Measurements from ENCODE around the gene RAG1. TPM values are rescaled to one million over a fixed set of nuclear protein-coding genes. Genes with fewer than 3 reads are reported as not detected.

Gene RAG1
- polyA plus RNA-seq, 3 donors, result 0.69 TPM; not detected in 2

DNA sequence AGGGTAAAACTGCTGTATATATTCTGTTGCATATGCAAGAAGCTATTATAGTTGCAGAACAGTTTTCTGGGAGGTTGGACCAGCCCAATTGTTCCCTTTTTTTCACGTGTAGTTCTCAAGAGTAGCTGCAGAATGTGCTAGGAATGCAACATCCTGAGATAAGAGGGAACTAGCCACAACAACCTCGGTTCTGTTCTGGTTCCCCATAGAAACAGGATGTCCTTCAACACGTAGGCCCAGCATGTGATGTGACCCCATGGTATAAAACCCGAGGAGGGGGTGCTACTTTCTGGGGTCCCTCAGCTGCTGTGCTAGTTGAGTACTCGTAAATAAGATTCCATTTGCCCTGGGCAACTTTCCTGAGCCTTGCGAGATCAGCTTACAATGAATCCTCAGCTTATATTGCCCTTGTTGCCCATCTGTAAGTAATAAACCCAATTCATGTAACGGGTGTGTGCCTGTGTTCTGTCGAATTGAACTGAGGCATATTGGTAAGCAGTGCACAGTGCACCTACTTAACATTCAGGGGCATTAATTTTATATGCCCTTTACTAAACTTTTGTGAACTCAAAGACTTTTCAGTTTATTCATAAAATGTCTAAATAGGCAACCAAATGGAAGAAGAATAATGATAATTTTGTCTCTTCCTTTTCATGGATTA lies 34.7 kb upstream of the RAG1 start:
- Histone ChIP-seq H3K27me3 (ENCODE audit: control insufficient read depth in 2 of 2, insufficient read depth in 2 of 2, low read length in 2 of 2) (no peaks in the 10 kb centered on the region), H4K20me1 (ENCODE audit: insufficient read depth, low read length) (no peaks in the 10 kb centered on the region), H3K9ac (ENCODE audit: insufficient read depth, low read length, poor library complexity, severe bottlenecking) (no peak overlapping the region), H3K79me2 (ENCODE audit: insufficient read depth, low read length) (no peaks in the 10 kb centered on the region), H3K4me1 (ENCODE audit: control insufficient read depth in 1 of 2, insufficient read depth in 2 of 2, low read length in 2 of 2) (peaks cover 5 to 6% of the 10 kb centered on the region in 2 donors), H3K4me2 (replicated peaks; ENCODE audit: extremely low read depth, low read length, poor library complexity, severe bottlenecking) (no peak overlapping the region), H3K9me3 (replicated peaks in 1 of 2; ENCODE audit: control insufficient read depth in 1 of 2, insufficient read depth in 1 of 2, low read length in 2 of 2) (no peaks in the 10 kb centered on the region), H3K4me3 (replicated peaks in 1 of 3; ENCODE audit: low read depth in 2 of 3, low read length in 3 of 3) (no peak overlapping the region), H2AFZ (ENCODE audit: insufficient read depth, low read depth, low read length, poor library complexity, severe bottlenecking) (no peak overlapping the region), H3K27ac (ENCODE audit: low read depth in 1 of 2, low read length in 2 of 2) (no peak overlapping the region), H3K36me3 (replicated peaks in 1 of 2; ENCODE audit: control insufficient read depth in 1 of 2, insufficient read depth in 2 of 2, low read length in 2 of 2) (no peaks in the 10 kb centered on the region)
- no peaks in the 10 kb centered on the region for H3K27me3 Mint-ChIP-seq (ENCODE audit: low read depth in 3 of 3)
- TF ChIP-seq, protein P1, sequence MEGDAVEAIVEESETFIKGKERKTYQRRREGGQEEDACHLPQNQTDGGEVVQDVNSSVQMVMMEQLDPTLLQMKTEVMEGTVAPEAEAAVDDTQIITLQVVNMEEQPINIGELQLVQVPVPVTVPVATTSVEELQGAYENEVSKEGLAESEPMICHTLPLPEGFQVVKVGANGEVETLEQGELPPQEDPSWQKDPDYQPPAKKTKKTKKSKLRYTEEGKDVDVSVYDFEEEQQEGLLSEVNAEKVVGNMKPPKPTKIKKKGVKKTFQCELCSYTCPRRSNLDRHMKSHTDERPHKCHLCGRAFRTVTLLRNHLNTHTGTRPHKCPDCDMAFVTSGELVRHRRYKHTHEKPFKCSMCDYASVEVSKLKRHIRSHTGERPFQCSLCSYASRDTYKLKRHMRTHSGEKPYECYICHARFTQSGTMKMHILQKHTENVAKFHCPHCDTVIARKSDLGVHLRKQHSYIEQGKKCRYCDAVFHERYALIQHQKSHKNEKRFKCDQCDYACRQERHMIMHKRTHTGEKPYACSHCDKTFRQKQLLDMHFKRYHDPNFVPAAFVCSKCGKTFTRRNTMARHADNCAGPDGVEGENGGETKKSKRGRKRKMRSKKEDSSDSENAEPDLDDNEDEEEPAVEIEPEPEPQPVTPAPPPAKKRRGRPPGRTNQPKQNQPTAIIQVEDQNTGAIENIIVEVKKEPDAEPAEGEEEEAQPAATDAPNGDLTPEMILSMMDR (IDR thresholded peaks at IDR 0.05), result no peak
- DNase-seq, result peak; percentile 13 to 34 (median 15)
- H3K4me3 Mint-ChIP-seq, result no peak overlapping the region
- H3K36me3 Mint-ChIP-seq, result no peaks in the 10 kb centered on the region
- H3K4me1 Mint-ChIP-seq, result peaks cover 13% of the 10 kb centered on the region
- peaks cover 0 to 4% (median 1%) of the 10 kb centered on the region in 7 donors for H3K9me3 Mint-ChIP-seq
- intact Hi-C loops (cut with micrococcal nuclease), result no loop called here
- peak overlapping the region in 2 of 7 donors; percentile 20 to 65 for H3K27ac Mint-ChIP-seq
- 9% methylated on average over 5 of the region's 8 CpGs for WGBS (ENCODE audit: insufficient coverage)

DNA sequence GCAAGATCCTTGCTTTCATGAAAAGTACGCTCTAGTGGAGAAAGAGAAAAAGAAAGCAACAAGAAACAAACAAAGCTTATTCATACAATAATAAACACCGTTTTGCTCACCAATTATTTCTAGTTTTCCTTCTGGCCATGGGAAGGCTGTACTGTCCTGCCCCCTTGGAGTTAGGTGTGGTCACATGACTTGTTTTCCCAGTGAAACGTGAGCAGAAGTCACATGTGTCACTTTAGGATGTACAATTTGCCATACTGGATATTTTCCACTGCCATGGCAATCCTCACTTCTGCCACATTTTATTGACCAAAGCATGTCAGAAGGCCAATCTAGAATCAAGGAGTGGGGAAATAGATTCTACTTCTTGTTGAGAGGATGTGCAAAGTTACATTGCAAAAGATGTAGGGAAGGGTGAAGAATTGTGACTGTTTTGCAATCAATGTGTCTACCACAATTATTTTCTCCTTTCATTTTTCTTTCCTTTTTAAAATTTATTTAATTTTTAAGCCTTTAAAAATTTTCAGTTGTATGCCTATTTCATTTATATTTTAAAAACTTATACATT lies 33.4 kb upstream of the RAG1 start:
- peak overlapping the region in 2 of 7 donors; percentile 32 to 45 for H3K27ac Mint-ChIP-seq
- DNase-seq, result no peak
- peaks cover 0 to 1% (median 0%) of the 10 kb centered on the region in 3 donors for H3K27me3 Mint-ChIP-seq (ENCODE audit: low read depth in 3 of 3)
- H3K4me1 Mint-ChIP-seq, result peaks cover 13% of the 10 kb centered on the region
- Histone ChIP-seq H3K4me1 (ENCODE audit: control insufficient read depth in 1 of 2, insufficient read depth in 2 of 2, low read length in 2 of 2) (peaks cover 5 to 6% of the 10 kb centered on the region in 2 donors), H3K27me3 (ENCODE audit: control insufficient read depth in 2 of 2, insufficient read depth in 2 of 2, low read length in 2 of 2) (no peaks in the 10 kb centered on the region), H3K9ac (ENCODE audit: insufficient read depth, low read length, poor library complexity, severe bottlenecking) (no peak overlapping the region), H4K20me1 (ENCODE audit: insufficient read depth, low read length) (no peaks in the 10 kb centered on the region), H3K9me3 (replicated peaks in 1 of 2; ENCODE audit: control insufficient read depth in 1 of 2, insufficient read depth in 1 of 2, low read length in 2 of 2) (no peaks in the 10 kb centered on the region), H3K36me3 (replicated peaks in 1 of 2; ENCODE audit: control insufficient read depth in 1 of 2, insufficient read depth in 2 of 2, low read length in 2 of 2) (no peaks in the 10 kb centered on the region), H3K4me2 (replicated peaks; ENCODE audit: extremely low read depth, low read length, poor library complexity, severe bottlenecking) (no peak overlapping the region), H3K27ac (ENCODE audit: low read depth in 1 of 2, low read length in 2 of 2) (no peak overlapping the region), H3K79me2 (ENCODE audit: insufficient read depth, low read length) (no peaks in the 10 kb centered on the region), H2AFZ (ENCODE audit: insufficient read depth, low read depth, low read length, poor library complexity, severe bottlenecking) (no peak overlapping the region), H3K4me3 (replicated peaks in 1 of 3; ENCODE audit: low read depth in 2 of 3, low read length in 3 of 3) (no peak overlapping the region)
- H3K36me3 Mint-ChIP-seq, result no peaks in the 10 kb centered on the region
- H3K9me3 Mint-ChIP-seq, result no peaks in the 10 kb centered on the region
- 80% methylated on average over 1 of the region's 3 CpGs for WGBS (ENCODE audit: insufficient coverage)
- no peak overlapping the region for H3K4me3 Mint-ChIP-seq
- TF ChIP-seq, protein P1 (IDR thresholded peaks at IDR 0.05), result no peak
- intact Hi-C loops (cut with micrococcal nuclease), result no loop called here

All from CD14-positive monocyte (primary cell).